HepG2 (cell line): ENCODE data around the gene PLXNB2. TPM values are rescaled to one million over a fixed set of nuclear protein-coding genes. Genes with fewer than 3 reads are reported as not detected.

Experiments used
- CBX1 ChIP-seq: IDR thresholded peaks from one replicate; pipeline ENCODE4 v1.6.1; 2016; ENCODE audit warnings: antibody characterized with exemption, low read depth
- FIP1L1 ChIP-seq: fragments of 200-400 bp; formaldehyde crosslinking; IDR thresholded peaks from 2 replicates; pipeline ENCODE4 v1.6.1; 2018; ENCODE audit warnings: low read depth, mild to moderate bottlenecking, low read length, moderate library complexity, borderline replicate concordance; ENCODE audit not compliant: insufficient read depth
- JARID2 ChIP-seq: sonication (generic); formaldehyde crosslinking; IDR thresholded peaks from 2 replicates; pipeline ENCODE4 v1.8.1; 2023; ENCODE audit warnings: missing genetic modification reagents, inconsistent platforms; ENCODE audit not compliant: insufficient replicate concordance
- JUND ChIP-seq: sonication (generic); formaldehyde crosslinking; IDR thresholded peaks from 2 replicates; pipeline ENCODE4 v1.8.0; 2022; ENCODE audit warnings: mild to moderate bottlenecking, missing genetic modification reagents
- KLF11 ChIP-seq: IDR thresholded peaks from 2 replicates; pipeline ENCODE4 v1.6.1; 2016; ENCODE audit warnings: missing compliant biosample characterization
- PAWR ChIP-seq: sonication (generic); formaldehyde crosslinking; IDR thresholded peaks from 2 replicates; pipeline ENCODE4 v1.4.0; 2020; ENCODE audit warnings: missing genetic modification reagents, mild to moderate bottlenecking, borderline replicate concordance
- PPARG ChIP-seq: conservative IDR thresholded peaks from 2 replicates; pipeline ENCODE4 v1.6.1; 2016; ENCODE audit warnings: missing biosample characterization, missing genetic modification reagents
- RAD21 ChIP-seq: fragments of 450-650 bp; formaldehyde crosslinking; IDR thresholded peaks from 2 replicates; pipeline ENCODE4 v1.5.0; 2020; ENCODE audit warnings: mild to moderate bottlenecking
- RFXANK ChIP-seq: IDR thresholded peaks from 2 replicates; pipeline ENCODE4 v1.6.1; 2016
- SAFB2 ChIP-seq: sonication (generic); formaldehyde crosslinking; IDR thresholded peaks from 2 replicates; pipeline ENCODE4 v1.5.1; 2020; ENCODE audit warnings: missing genetic modification reagents, low read depth, mild to moderate bottlenecking, borderline replicate concordance
- TEAD3 ChIP-seq: optimal IDR thresholded peaks from 2 replicates; pipeline ENCODE3; 2016; ENCODE audit warnings: borderline replicate concordance
- ZNF3 ChIP-seq: IDR thresholded peaks from 2 replicates; pipeline ENCODE4 v1.7.0; 2017; ENCODE audit warnings: inconsistent platforms
- ZNF337 ChIP-seq: sonication (generic); formaldehyde crosslinking; IDR thresholded peaks from 2 replicates; pipeline ENCODE4 v1.5.1; 2020; ENCODE audit warnings: missing genetic modification reagents, low read depth, mild to moderate bottlenecking, borderline replicate concordance
- ZNF558 ChIP-seq: sonication (generic); formaldehyde crosslinking; IDR thresholded peaks from 2 replicates; pipeline ENCODE4 v1.9.0; 2022; ENCODE audit warnings: mild to moderate bottlenecking, missing genetic modification reagents, borderline replicate concordance
- ZNF7 ChIP-seq: IDR thresholded peaks from 2 replicates; pipeline ENCODE4 v1.6.1; 2016; ENCODE audit warnings: missing biosample characterization, missing genetic modification reagents
- ZNF720 ChIP-seq: sonication (generic); formaldehyde crosslinking; IDR thresholded peaks from 2 replicates; pipeline ENCODE4 v1.4.0; 2020; ENCODE audit warnings: missing genetic modification reagents
- ZNF766 ChIP-seq: sonication (generic); formaldehyde crosslinking; IDR thresholded peaks from 2 replicates; pipeline ENCODE4 v1.5.0; 2020; ENCODE audit warnings: missing genetic modification reagents, borderline replicate concordance
- ZSCAN20 ChIP-seq: sonication (generic); formaldehyde crosslinking; IDR thresholded peaks from 2 replicates; pipeline ENCODE4 v1.4.0; 2020; ENCODE audit warnings: missing genetic modification reagents, mild to moderate bottlenecking, borderline replicate concordance
- polyA plus RNA-seq, 8 experiments: library from polyadenylated mRNA; depleted of rRNA in 3 of 8; stranded (reverse) in 7 of 8; unstranded in 1 of 8; fragments of >200 nt; fragmentation: Illumina TruSeq in 4 of 8; extraction: Trizol in 4 of 8; gene quantifications; 2 replicates each; pipeline versions ENCODE4 v1.2.1 to v1.2.3, GENCODE V29; 2011 to 2016; ENCODE audit warnings: low read depth in 4 of 8, missing spikeins in 1 of 8, mixed read lengths in 1 of 8; ENCODE audit not compliant: insufficient read depth in 1 of 8
- total RNA-seq, 5 experiments: library from RNA; depleted of rRNA; stranded (reverse); fragments of >200 nt; fragmentation: Illumina TruSeq; extraction: Trizol; gene quantifications; 2 replicates each; pipeline ENCODE4 v1.2.3, GENCODE V29; 2016; ENCODE audit warnings: low read depth in 1 of 5
- TF ChIP-seq, protein P1 (sequence below): sonication (generic); formaldehyde crosslinking; IDR thresholded peaks from 2 replicates; pipeline ENCODE4 v1.4.0; 2020; ENCODE audit warnings: missing genetic modification reagents, mild to moderate bottlenecking, borderline replicate concordance
- TF ChIP-seq, protein P2 (sequence below): IDR thresholded peaks from 2 replicates; pipeline ENCODE4 v1.6.1; 2016; ENCODE audit warnings: missing compliant biosample characterization, missing genetic modification reagents, borderline replicate concordance
- TF ChIP-seq, protein P3 (sequence below): sonication (generic); formaldehyde crosslinking; IDR thresholded peaks from 2 replicates; pipeline ENCODE4 v1.9.0; 2021; ENCODE audit warnings: missing genetic modification reagents, borderline replicate concordance
- TF ChIP-seq, protein P4 (sequence below): IDR thresholded peaks from 2 replicates; pipeline ENCODE4 v1.6.1; 2012; ENCODE audit warnings: inconsistent platforms
- TF ChIP-seq, protein P5 (sequence below): sonication (generic); formaldehyde crosslinking; IDR thresholded peaks from 2 replicates; pipeline ENCODE4 v1.5.0; 2020; ENCODE audit warnings: missing genetic modification reagents

Gene PLXNB2
- total and polyA plus RNA-seq, 2 of the 13 experiments (the other 11 are each of a cell fraction or from before 2014, with no cell fraction given) = 32.6 to 68.9 TPM

DNA sequence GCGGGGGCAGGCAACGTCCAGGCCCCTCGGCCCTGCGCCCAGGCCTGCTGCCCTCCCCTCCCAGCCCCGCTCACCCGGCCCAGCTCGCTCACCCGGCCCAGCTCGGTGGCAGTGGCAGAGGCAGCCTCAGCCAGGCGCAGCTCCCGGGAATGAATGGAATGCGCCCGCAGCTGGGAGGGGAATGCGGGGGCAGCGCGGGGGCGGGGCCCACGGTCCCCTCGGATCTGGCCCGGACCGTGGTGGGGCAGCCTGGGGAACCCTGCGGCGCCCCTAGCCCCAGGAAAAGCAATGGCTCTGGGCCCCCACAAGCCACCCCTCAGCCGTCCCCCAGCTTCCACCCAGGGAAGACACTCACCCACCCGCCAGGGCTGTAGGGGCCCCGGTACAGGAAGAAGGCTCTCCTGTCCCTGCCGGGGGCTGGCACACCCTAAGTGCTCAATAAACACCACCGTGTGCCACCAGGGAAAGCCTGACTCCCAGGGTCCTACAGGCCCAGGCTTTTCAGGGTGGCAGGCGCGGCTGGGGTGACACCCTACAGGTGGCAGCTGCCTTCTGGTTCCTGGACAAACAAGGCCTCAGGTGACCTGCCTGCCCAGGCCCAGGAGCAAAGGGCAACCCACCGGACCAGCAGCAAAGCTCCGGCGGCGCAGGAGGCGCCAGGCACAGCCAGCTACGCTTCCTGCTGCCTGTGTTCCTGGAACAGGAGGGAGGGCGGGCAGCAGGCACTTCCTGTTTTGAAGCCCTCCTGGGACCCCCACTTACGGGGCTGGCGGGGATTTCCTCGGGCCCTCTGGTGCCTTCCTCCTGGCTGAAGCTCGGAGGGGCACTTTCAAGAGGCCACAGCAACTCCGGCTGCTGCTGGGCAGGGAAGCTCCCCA lies 13.8 kb downstream of the PLXNB2 start (continued):
- no peak for TF ChIP-seq JUND (CRISPR knock-in tag)
- TF ChIP-seq ZNF766 (CRISPR knock-in tag) = peak; percentile 35; the same call in 1 of the 2 replicates
- no peak for TF ChIP-seq ZNF3
- TF ChIP-seq, protein P1, sequence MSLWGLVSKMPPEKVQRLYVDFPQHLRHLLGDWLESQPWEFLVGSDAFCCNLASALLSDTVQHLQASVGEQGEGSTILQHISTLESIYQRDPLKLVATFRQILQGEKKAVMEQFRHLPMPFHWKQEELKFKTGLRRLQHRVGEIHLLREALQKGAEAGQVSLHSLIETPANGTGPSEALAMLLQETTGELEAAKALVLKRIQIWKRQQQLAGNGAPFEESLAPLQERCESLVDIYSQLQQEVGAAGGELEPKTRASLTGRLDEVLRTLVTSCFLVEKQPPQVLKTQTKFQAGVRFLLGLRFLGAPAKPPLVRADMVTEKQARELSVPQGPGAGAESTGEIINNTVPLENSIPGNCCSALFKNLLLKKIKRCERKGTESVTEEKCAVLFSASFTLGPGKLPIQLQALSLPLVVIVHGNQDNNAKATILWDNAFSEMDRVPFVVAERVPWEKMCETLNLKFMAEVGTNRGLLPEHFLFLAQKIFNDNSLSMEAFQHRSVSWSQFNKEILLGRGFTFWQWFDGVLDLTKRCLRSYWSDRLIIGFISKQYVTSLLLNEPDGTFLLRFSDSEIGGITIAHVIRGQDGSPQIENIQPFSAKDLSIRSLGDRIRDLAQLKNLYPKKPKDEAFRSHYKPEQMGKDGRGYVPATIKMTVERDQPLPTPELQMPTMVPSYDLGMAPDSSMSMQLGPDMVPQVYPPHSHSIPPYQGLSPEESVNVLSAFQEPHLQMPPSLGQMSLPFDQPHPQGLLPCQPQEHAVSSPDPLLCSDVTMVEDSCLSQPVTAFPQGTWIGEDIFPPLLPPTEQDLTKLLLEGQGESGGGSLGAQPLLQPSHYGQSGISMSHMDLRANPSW = no peak
- TF ChIP-seq, protein P2, sequence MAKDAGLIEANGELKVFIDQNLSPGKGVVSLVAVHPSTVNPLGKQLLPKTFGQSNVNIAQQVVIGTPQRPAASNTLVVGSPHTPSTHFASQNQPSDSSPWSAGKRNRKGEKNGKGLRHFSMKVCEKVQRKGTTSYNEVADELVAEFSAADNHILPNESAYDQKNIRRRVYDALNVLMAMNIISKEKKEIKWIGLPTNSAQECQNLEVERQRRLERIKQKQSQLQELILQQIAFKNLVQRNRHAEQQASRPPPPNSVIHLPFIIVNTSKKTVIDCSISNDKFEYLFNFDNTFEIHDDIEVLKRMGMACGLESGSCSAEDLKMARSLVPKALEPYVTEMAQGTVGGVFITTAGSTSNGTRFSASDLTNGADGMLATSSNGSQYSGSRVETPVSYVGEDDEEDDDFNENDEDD (CRISPR knock-in tag) = peak; percentile 81; the same call in 1 of the 2 replicates
- peak; percentile 51; the same call in 1 of the 2 replicates for TF ChIP-seq PPARG (CRISPR knock-in tag)
- TF ChIP-seq ZSCAN20 (CRISPR knock-in tag) = no peak
- no peak for TF ChIP-seq JARID2 (CRISPR knock-in tag)
- no peak for TF ChIP-seq SAFB2 (CRISPR knock-in tag)
- TF ChIP-seq, protein P3, sequence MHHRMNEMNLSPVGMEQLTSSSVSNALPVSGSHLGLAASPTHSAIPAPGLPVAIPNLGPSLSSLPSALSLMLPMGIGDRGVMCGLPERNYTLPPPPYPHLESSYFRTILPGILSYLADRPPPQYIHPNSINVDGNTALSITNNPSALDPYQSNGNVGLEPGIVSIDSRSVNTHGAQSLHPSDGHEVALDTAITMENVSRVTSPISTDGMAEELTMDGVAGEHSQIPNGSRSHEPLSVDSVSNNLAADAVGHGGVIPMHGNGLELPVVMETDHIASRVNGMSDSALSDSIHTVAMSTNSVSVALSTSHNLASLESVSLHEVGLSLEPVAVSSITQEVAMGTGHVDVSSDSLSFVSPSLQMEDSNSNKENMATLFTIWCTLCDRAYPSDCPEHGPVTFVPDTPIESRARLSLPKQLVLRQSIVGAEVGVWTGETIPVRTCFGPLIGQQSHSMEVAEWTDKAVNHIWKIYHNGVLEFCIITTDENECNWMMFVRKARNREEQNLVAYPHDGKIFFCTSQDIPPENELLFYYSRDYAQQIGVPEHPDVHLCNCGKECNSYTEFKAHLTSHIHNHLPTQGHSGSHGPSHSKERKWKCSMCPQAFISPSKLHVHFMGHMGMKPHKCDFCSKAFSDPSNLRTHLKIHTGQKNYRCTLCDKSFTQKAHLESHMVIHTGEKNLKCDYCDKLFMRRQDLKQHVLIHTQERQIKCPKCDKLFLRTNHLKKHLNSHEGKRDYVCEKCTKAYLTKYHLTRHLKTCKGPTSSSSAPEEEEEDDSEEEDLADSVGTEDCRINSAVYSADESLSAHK (CRISPR knock-in tag) = no peak
- TF ChIP-seq TEAD3 (CRISPR knock-in tag) = peak; percentile 100
- TF ChIP-seq ZNF720 (CRISPR knock-in tag) = no peak
- TF ChIP-seq PAWR = no peak
- TF ChIP-seq ZNF337 (CRISPR knock-in tag) = no peak; the same call in 1 of the 2 replicates
- peak; percentile 40; the same call in 1 of the 2 replicates for TF ChIP-seq RFXANK
- TF ChIP-seq, protein P4, sequence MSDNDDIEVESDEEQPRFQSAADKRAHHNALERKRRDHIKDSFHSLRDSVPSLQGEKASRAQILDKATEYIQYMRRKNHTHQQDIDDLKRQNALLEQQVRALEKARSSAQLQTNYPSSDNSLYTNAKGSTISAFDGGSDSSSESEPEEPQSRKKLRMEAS = peak; percentile 70
- no peak for TF ChIP-seq FIP1L1
- no peak for TF ChIP-seq KLF11
- TF ChIP-seq ZNF558 = no peak; the same call in 1 of the 2 replicates
- peak; percentile 30 for TF ChIP-seq CBX1
- peak; percentile 62 for TF ChIP-seq RAD21 (CRISPR knock-in tag)
- TF ChIP-seq ZNF7 (CRISPR knock-in tag) = no peak
- TF ChIP-seq, protein P5, sequence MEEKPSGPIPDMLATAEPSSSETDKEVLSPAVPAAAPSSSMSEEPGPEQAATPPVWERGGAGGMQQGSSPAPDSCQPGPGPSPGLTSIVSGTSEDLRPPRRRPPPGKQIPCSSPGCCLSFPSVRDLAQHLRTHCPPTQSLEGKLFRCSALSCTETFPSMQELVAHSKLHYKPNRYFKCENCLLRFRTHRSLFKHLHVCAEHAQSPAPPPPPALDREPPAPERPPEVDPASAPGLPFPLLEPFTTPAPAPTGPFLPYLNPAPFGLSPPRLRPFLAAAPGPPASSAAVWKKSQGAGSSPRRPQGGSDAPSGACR (CRISPR knock-in tag) = peak; percentile 87; the same call in 1 of the 2 replicates
